Astrocyte (in vitro differentiated cells and primary cell): ENCODE data around the gene PSKH1.

Source experiments
- EZH2 ChIP-seq: IDR thresholded peaks from 2 replicates; pipeline ENCODE4 v1.6.1; 2012; ENCODE audit warnings: mild to moderate bottlenecking, low read length, inconsistent platforms; ENCODE audit not compliant: insufficient read depth
- TF ChIP-seq, protein P1 (sequence below): IDR thresholded peaks from 2 replicates; pipeline ENCODE4 v1.5.1; 2011; ENCODE audit warnings: low read depth, mild to moderate bottlenecking, inconsistent platforms, low read length, moderate library complexity; ENCODE audit not compliant: insufficient read depth

DNA sequence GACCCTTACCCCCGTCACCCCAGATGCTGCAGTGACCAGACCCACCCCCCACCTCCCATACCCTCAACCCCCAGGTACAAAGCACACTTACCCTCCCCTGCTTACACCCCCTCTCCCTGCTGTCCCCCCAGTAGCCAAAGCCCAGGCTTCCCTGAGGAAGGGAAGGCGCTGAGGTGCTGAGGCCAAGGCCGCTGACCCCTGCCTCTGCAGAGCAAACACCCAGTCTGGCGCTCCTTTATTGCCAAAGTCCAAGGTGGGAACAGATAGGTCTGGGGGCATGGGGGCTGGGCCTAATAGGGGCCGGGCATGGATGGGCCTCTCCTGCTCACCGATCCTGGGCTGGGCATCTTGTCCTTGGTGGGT lies 50.2 kb downstream of the PSKH1 start:
- TF ChIP-seq, protein P1, sequence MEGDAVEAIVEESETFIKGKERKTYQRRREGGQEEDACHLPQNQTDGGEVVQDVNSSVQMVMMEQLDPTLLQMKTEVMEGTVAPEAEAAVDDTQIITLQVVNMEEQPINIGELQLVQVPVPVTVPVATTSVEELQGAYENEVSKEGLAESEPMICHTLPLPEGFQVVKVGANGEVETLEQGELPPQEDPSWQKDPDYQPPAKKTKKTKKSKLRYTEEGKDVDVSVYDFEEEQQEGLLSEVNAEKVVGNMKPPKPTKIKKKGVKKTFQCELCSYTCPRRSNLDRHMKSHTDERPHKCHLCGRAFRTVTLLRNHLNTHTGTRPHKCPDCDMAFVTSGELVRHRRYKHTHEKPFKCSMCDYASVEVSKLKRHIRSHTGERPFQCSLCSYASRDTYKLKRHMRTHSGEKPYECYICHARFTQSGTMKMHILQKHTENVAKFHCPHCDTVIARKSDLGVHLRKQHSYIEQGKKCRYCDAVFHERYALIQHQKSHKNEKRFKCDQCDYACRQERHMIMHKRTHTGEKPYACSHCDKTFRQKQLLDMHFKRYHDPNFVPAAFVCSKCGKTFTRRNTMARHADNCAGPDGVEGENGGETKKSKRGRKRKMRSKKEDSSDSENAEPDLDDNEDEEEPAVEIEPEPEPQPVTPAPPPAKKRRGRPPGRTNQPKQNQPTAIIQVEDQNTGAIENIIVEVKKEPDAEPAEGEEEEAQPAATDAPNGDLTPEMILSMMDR: no peak
- no peak for TF ChIP-seq EZH2
